Measurements from ENCODE around the gene ZNF487.
"Not testable (repeated sequence)": the region's sequence is repeated elsewhere in the genome, so short reads cannot be mapped to it uniquely, and the experiment has no call there.

Gene ZNF487

DNA sequence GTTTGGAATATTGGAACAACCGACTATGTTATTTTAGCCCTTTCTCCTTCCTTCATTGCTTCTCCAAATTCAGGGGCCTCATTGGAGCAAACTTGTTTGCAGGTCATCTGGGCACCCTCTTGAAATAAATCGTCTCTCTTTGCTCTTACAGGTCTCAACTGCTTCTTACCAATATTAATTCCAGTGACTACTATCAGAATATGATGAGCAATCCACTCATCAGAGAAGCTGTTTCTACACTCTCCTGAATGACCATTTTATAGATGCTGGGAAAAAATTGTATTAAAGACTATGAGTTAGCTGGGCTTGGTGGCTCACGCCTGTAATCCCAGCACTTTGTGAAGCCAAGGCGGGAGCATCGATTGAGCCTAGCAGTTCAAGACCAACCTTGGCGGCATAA is 15.4 kb upstream of the ZNF487 start:
- H4K91ac ChIP-seq (ENCODE audit: low read depth, low read length, poor library complexity): no peak overlapping the region
- no peak overlapping the region for H3K14ac ChIP-seq (ENCODE audit: low read length)
- H2BK15ac ChIP-seq (ENCODE audit: low read length): no peak overlapping the region
- DNase-seq (ENCODE audit: low spot score): no peak
- no peak overlapping the region for H2AK5ac ChIP-seq (ENCODE audit: low read depth, low read length)
- H2BK5ac ChIP-seq (ENCODE audit: low read length): no peak overlapping the region
- no peak overlapping the region for H3K4me2 ChIP-seq (ENCODE audit: insufficient read depth, low read length, poor library complexity, severe bottlenecking)
- no peak overlapping the region for H3K23ac ChIP-seq (ENCODE audit: low read depth, low read length, poor library complexity)
- H3K79me1 ChIP-seq (ENCODE audit: low read depth, low read length): no peaks in the 10 kb centered on the region
- H3K4me3 ChIP-seq (ENCODE audit: low read length in 2 of 2): no peak overlapping the region
- no peak overlapping the region for H2BK12ac ChIP-seq (ENCODE audit: low read length)
- no peak overlapping the region for H3K9ac ChIP-seq (ENCODE audit: low read depth, low read length, poor library complexity)
- H3K4ac ChIP-seq (ENCODE audit: low read length): no peak overlapping the region
- no CpG with 5 or more reads among the region's 6 CpGs for WGBS, 2 donors (ENCODE audit: extremely low coverage in 2 of 2, insufficient read length in 2 of 2, insufficient replicate concordance in 1 of 2)
- H3K18ac ChIP-seq (ENCODE audit: low read length): no peak overlapping the region
- no peaks in the 10 kb centered on the region for H3K36me3 ChIP-seq (replicated peaks in 1 of 2; ENCODE audit: control insufficient read depth in 2 of 2, insufficient read depth in 2 of 2, low read length in 2 of 2)
- H3K4me1 ChIP-seq (ENCODE audit: control insufficient read depth in 2 of 2, insufficient read depth in 1 of 2, low read depth in 1 of 2, low read length in 2 of 2): peaks cover 0 to 2% of the 10 kb centered on the region in 2 donors
- H3K9me3 ChIP-seq (replicated peaks in 1 of 2; ENCODE audit: control insufficient read depth in 2 of 2, insufficient read depth in 1 of 2, low read depth in 1 of 2, low read length in 2 of 2): peaks cover 0 to 11% of the 10 kb centered on the region in 2 donors
- H2BK120ac ChIP-seq (ENCODE audit: low read depth, low read length): no peak overlapping the region
- no peaks in the 10 kb centered on the region for H3K27me3 ChIP-seq (ENCODE audit: control insufficient read depth in 3 of 3, insufficient read depth in 3 of 3, low read depth in 1 of 3, low read length in 3 of 3)
- H2AFZ ChIP-seq (ENCODE audit: low read length): no peak overlapping the region
- no peak overlapping the region for H3K27ac ChIP-seq (replicated peaks; ENCODE audit: low read length)
- H4K8ac ChIP-seq (ENCODE audit: low read depth, low read length): no peak overlapping the region

DNA sequence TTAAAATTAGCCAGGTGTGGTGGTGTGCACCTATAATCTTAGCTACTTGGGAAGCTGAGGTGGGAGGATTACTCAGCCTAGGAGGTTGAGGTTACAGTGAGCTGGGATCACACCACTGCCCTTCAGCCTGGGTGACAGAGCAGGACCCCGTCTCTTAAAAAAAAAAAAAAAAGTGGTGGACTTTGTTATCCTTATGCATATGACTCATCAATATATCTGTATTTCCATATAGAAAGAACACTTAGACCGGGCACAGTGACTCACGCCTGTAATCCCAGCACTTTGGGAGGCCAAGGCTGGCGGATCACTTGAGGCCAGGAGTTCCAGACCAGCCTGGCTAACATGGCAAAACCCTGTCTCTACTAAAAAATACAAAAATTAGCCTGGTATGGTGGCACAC is 15.0 kb upstream of the ZNF487 start:
- H2BK12ac ChIP-seq (ENCODE audit: low read length); H2BK120ac ChIP-seq (ENCODE audit: low read depth, low read length); H2AFZ ChIP-seq (ENCODE audit: low read length); H3K27ac ChIP-seq (replicated peaks; ENCODE audit: low read length); H3K4me1 ChIP-seq (ENCODE audit: control insufficient read depth in 2 of 2, insufficient read depth in 1 of 2, low read depth in 1 of 2, low read length in 2 of 2); H3K79me1 ChIP-seq (ENCODE audit: low read depth, low read length); H3K14ac ChIP-seq (ENCODE audit: low read length); H3K4me2 ChIP-seq (ENCODE audit: insufficient read depth, low read length, poor library complexity, severe bottlenecking); H2BK5ac ChIP-seq (ENCODE audit: low read length); H3K36me3 ChIP-seq (replicated peaks in 1 of 2; ENCODE audit: control insufficient read depth in 2 of 2, insufficient read depth in 2 of 2, low read length in 2 of 2); DNase-seq (ENCODE audit: low spot score); H3K9ac ChIP-seq (ENCODE audit: low read depth, low read length, poor library complexity); H3K4me3 ChIP-seq (ENCODE audit: low read length in 2 of 2); H3K4ac ChIP-seq (ENCODE audit: low read length); H3K18ac ChIP-seq (ENCODE audit: low read length); H2BK15ac ChIP-seq (ENCODE audit: low read length); H3K23ac ChIP-seq (ENCODE audit: low read depth, low read length, poor library complexity); H3K27me3 ChIP-seq (ENCODE audit: control insufficient read depth in 3 of 3, insufficient read depth in 3 of 3, low read depth in 1 of 3, low read length in 3 of 3); H2AK5ac ChIP-seq (ENCODE audit: low read depth, low read length); H4K8ac ChIP-seq (ENCODE audit: low read depth, low read length); H4K91ac ChIP-seq (ENCODE audit: low read depth, low read length, poor library complexity): not testable (repeated sequence)
- WGBS, 2 donors (ENCODE audit: extremely low coverage in 2 of 2, insufficient read length in 2 of 2, insufficient replicate concordance in 1 of 2): no CpG with 5 or more reads among the region's 4 CpGs
- peaks cover 0 to 11% of the 10 kb centered on the region in 2 donors for H3K9me3 ChIP-seq (replicated peaks in 1 of 2; ENCODE audit: control insufficient read depth in 2 of 2, insufficient read depth in 1 of 2, low read depth in 1 of 2, low read length in 2 of 2)

- H2AFZ ChIP-seq (ENCODE audit: low read length): no peak overlapping the region
- H3K27ac ChIP-seq (replicated peaks; ENCODE audit: low read length): no peak overlapping the region
- no peak overlapping the region for H2BK12ac ChIP-seq (ENCODE audit: low read length)
- no peak overlapping the region for H3K9ac ChIP-seq (ENCODE audit: low read depth, low read length, poor library complexity)
- H3K23ac ChIP-seq (ENCODE audit: low read depth, low read length, poor library complexity): no peak overlapping the region
- H3K4me2 ChIP-seq (ENCODE audit: insufficient read depth, low read length, poor library complexity, severe bottlenecking): no peak overlapping the region
- H2BK5ac ChIP-seq (ENCODE audit: low read length): no peak overlapping the region
- H3K36me3 ChIP-seq (replicated peaks in 1 of 2; ENCODE audit: control insufficient read depth in 2 of 2, insufficient read depth in 2 of 2, low read length in 2 of 2): no peaks in the 10 kb centered on the region
- WGBS, 2 donors (ENCODE audit: extremely low coverage in 2 of 2, insufficient read length in 2 of 2, insufficient replicate concordance in 1 of 2): no CpG with 5 or more reads among the region's 6 CpGs
- no peak overlapping the region for H2BK15ac ChIP-seq (ENCODE audit: low read length)
- H3K79me1 ChIP-seq (ENCODE audit: low read depth, low read length): no peaks in the 10 kb centered on the region
- H3K4ac ChIP-seq (ENCODE audit: low read length): no peak overlapping the region
- H3K4me1 ChIP-seq (ENCODE audit: control insufficient read depth in 2 of 2, insufficient read depth in 1 of 2, low read depth in 1 of 2, low read length in 2 of 2): peaks cover 0 to 2% of the 10 kb centered on the region in 2 donors
- H3K4me3 ChIP-seq (ENCODE audit: low read length in 2 of 2): no peak overlapping the region
- H4K8ac ChIP-seq (ENCODE audit: low read depth, low read length): no peak overlapping the region
- H2AK5ac ChIP-seq (ENCODE audit: low read depth, low read length): no peak overlapping the region
- no peak for DNase-seq (ENCODE audit: low spot score)
- no peak overlapping the region for H4K91ac ChIP-seq (ENCODE audit: low read depth, low read length, poor library complexity)
- H3K9me3 ChIP-seq (replicated peaks in 1 of 2; ENCODE audit: control insufficient read depth in 2 of 2, insufficient read depth in 1 of 2, low read depth in 1 of 2, low read length in 2 of 2): peaks cover 0 to 11% of the 10 kb centered on the region in 2 donors
- no peak overlapping the region for H3K14ac ChIP-seq (ENCODE audit: low read length)
- no peak overlapping the region for H3K18ac ChIP-seq (ENCODE audit: low read length)
- H3K27me3 ChIP-seq (ENCODE audit: control insufficient read depth in 3 of 3, insufficient read depth in 3 of 3, low read depth in 1 of 3, low read length in 3 of 3): no peaks in the 10 kb centered on the region
- no peak overlapping the region for H2BK120ac ChIP-seq (ENCODE audit: low read depth, low read length)
Observed at GRCh38 chr10:43424416-43424815, 12.5 kb upstream of the ZNF487 start.

- H4K8ac ChIP-seq (ENCODE audit: low read depth, low read length); H3K9ac ChIP-seq (ENCODE audit: low read depth, low read length, poor library complexity); H3K18ac ChIP-seq (ENCODE audit: low read length); H3K4ac ChIP-seq (ENCODE audit: low read length); H3K4me2 ChIP-seq (ENCODE audit: insufficient read depth, low read length, poor library complexity, severe bottlenecking); H3K27ac ChIP-seq (replicated peaks; ENCODE audit: low read length); H3K14ac ChIP-seq (ENCODE audit: low read length); H2AFZ ChIP-seq (ENCODE audit: low read length); H2BK120ac ChIP-seq (ENCODE audit: low read depth, low read length); H3K36me3 ChIP-seq (replicated peaks in 1 of 2; ENCODE audit: control insufficient read depth in 2 of 2, insufficient read depth in 2 of 2, low read length in 2 of 2); H3K79me1 ChIP-seq (ENCODE audit: low read depth, low read length); H3K23ac ChIP-seq (ENCODE audit: low read depth, low read length, poor library complexity); H2BK5ac ChIP-seq (ENCODE audit: low read length); H2BK12ac ChIP-seq (ENCODE audit: low read length); H3K4me1 ChIP-seq (ENCODE audit: control insufficient read depth in 2 of 2, insufficient read depth in 1 of 2, low read depth in 1 of 2, low read length in 2 of 2); H2AK5ac ChIP-seq (ENCODE audit: low read depth, low read length); H4K91ac ChIP-seq (ENCODE audit: low read depth, low read length, poor library complexity); H3K27me3 ChIP-seq (ENCODE audit: control insufficient read depth in 3 of 3, insufficient read depth in 3 of 3, low read depth in 1 of 3, low read length in 3 of 3); DNase-seq (ENCODE audit: low spot score); H3K9me3 ChIP-seq (replicated peaks in 1 of 2; ENCODE audit: control insufficient read depth in 2 of 2, insufficient read depth in 1 of 2, low read depth in 1 of 2, low read length in 2 of 2); H3K4me3 ChIP-seq (ENCODE audit: low read length in 2 of 2); H2BK15ac ChIP-seq (ENCODE audit: low read length): not testable (repeated sequence)
- no CpG with 5 or more reads among the region's 12 CpGs for WGBS, 2 donors (ENCODE audit: extremely low coverage in 2 of 2, insufficient read length in 2 of 2, insufficient replicate concordance in 1 of 2)
Observed at GRCh38 chr10:43426476-43426875, 10.4 kb upstream of the ZNF487 start.
